Cardiac septum (tissue), 1 donor: ENCODE data around the gene POP4. TPM values are rescaled to one million over a fixed set of nuclear protein-coding genes. Genes with fewer than 3 reads are reported as not detected.
"Not testable (repeated sequence)": the region's sequence is repeated elsewhere in the genome, so short reads cannot be mapped to it uniquely, and the experiment has no call there.

Experiments used
- DNase-seq: peaks from one replicate; pipeline ENCODE4 v3.0.0-alpha.2; 2020; ENCODE audit warnings: low spot score
- intact Hi-C: fragments of 100-400 bp; cut with DNase I; formaldehyde crosslinking; loops from one replicate; pipeline ENCODE4 v1.14.0; 2022
- long read RNA-seq: library from polyadenylated mRNA; unstranded; transcript quantifications from one replicate; pipeline ENCODE4 v2.0.0, GENCODE V29; 2021
- total RNA-seq: library from RNA; stranded (reverse); fragmentation: NEBNext Ultra II Directional; extraction: Animal tissue kit (Norgen Biotek cat#: 25700); gene quantifications from one replicate; pipeline ENCODE4 v1.2.1, GENCODE V29; 2021
- donor health status: DM: no; HTN: no; CAD: no.

The POP4 gene
- 47.8 TPM for total RNA-seq
- long read RNA-seq, transcript POP4-202 (7 exons, 3,385 nt) = major isoform, 19 of 23 reads
- long read RNA-seq, partial matches to known transcripts = 2 of 23 reads
- long read RNA-seq, other reads (novel, unspliced or antisense) = 0 of 23 reads

DNA sequence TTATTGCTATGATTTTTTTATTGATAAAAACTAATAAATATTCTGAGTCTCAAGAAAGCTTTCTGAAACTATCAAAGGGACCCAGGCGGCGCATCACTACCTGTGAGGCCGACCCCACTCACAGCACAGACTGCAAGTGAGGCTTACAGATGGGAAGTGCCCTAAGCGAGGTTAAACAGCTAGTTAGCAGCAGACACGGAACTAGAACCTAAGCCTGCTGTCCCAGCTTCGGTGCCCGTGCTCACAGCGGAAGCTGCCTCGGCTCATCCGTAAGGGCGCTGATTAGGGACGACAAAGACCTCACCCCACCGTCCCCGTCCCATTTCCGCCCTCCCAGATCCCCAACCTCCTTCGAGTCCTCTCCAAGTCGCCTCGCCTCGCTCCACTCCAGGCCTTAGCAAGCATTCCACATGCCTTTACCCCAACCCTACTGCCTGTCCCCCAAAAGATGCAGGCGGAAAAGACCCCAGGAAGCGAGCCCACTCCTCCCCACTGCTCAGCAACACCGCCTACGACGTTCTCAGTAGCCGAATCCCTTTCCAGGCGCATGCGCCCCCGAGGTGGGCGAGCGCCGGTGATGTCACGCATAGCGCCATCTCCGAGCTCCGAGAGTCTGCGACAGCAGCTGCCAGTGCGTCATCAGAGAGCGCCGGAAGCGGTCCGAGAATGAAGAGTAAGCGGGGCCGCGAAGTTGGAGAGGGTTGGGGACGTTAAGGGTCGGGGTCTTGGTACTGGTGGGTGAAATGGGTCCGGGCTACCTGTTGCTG, at the start of gene POP4:
Gene POP4 (plus strand): TSS at position 631 of the 767 bp plus-strand sequence. CDS start 36 bp downstream, at position 667.
- intact Hi-C loops = loop anchor here (10.0 kb wide), 2 partner anchors 269 to 391 kb away; partner anchors contain the start of gene UQCRFS1
- DNase-seq = peak; percentile 97

DNA sequence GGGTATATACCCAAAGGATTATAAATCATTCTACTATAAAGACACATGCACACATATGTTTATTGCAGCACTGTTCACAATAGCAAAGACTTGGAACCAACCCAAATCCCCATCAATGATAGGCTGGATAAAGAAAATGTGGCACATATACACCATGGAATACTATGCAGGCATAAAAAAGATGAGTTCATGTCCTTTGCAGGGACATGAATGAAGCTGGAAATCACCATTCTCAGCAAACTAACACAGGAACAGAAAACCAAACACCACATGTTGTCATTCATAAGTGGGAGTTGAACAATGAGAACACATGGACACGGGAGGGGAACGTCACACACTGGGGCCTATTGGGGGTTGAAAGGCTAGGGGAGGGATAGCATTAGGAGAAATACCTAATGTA, 47.0 kb upstream of the POP4 start:
- intact Hi-C loops = not testable (repeated sequence)
- DNase-seq = peak; percentile 22

DNA sequence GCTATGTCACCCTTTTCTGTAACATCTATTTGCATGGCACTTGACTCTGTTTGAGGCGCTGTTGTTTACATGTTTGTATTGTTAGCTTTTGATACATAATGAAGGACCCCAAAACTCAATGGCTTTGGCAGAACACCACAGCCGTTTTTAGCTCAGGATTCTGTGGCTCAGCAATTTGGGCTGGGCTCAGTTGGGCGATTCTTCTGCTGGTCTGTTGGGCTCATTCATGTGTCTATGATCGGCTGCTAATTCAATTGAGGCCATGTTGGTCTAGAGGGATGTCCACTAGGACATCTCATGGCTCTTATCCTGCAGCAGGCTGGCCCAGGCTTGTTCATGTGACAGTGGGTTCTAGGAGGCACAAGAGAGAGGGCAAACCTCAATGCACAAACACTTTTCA, 46.3 kb upstream of the POP4 start:
- DNase-seq = peak; percentile 38
- intact Hi-C loops = no loop called here

GRCh38 chr19:29560313-29561075, 45.6 kb upstream of the POP4 start:
- peak; percentile 19 for DNase-seq

GRCh38 chr19:29561601-29562000, 44.5 kb upstream of the POP4 start:
- peak; percentile 58 for DNase-seq
- intact Hi-C loops = no loop called here

More at GRCh38 chr19:29560313-29561075, 45.6 kb upstream of the POP4 start:
- intact Hi-C loops = no loop called here

- DNase-seq = peak; percentile 36
- intact Hi-C loops = no loop called here
Measured at GRCh38 chr19:29562299-29563297, 43.5 kb upstream of the POP4 start.

DNA sequence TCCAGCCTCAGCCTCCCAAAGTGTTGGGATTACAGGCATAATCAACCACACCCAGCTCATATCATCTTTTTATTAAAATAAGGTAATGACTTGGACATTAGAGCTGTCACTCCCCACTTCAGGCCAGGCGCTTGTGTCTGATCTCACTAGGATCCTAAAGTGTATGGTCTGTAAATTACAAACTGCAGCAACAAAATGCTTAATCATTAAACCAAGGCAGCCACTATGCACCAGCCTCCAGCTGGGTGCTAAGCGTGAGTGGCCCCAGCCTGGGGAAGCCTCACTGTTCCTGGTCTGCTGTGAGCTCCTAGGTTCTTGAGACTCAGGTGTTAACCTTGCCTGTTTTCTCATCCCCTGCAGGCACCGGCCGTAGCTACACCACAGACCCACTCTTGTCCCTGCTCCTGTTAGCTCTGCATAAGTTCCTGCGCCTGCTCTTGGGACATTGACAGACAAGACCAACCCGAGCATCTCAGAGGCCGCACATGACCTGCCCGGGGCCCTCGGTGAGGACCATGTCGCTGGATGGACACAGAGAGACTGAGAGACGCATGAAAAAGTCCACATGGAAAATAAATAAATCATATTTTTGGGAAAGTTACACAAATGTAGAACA, 42.5 kb upstream of the POP4 start:
- intact Hi-C loops = no loop called here
- DNase-seq = no peak

DNA sequence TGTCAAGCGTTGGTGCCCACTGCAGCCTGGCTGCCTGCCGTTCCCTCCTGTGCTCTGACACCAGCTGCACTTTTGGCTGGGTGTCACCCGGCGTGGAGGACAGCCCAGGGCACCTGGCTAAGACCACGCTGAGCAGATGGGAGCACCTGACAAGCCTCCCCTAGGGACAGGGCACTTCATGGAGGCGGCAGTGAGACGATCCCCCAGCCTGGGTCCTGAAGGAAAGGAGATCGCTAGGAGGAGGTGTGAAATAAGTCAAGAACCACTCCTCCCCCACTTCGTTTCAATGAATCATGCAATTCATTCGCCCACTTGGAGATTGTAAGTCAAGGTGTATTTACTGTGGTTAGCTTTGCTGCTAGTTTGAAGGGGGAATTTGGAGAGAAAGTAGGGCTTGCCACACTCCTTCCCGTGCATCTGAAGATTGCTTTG, 41.5 kb upstream of the POP4 start:
- DNase-seq = no peak
- intact Hi-C loops = no loop called here

DNA sequence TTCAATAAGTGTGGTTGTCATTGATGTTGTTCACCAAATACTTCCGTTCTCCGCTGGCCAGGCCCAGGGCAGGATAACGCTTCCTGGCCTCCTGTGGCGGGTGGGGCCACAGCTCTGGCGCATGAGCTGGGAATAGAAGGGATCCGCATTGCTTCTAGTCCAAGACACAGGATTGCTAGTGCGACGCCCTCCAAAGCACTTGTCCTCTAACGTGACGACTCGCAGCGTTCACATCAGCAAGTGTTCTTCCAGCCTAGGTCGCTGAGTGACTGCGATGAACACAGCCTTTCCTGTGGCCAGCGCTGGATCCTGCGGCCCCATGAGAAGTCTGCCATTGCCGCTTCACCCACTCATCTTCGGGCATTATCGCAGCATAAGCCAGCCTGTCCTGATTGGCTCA, 40.9 kb upstream of the POP4 start:
- intact Hi-C loops = no loop called here
- no peak for DNase-seq

- intact Hi-C loops = no loop called here
- DNase-seq = no peak
Measured at GRCh38 chr19:29566496-29567054, 39.5 kb upstream of the POP4 start.

DNA sequence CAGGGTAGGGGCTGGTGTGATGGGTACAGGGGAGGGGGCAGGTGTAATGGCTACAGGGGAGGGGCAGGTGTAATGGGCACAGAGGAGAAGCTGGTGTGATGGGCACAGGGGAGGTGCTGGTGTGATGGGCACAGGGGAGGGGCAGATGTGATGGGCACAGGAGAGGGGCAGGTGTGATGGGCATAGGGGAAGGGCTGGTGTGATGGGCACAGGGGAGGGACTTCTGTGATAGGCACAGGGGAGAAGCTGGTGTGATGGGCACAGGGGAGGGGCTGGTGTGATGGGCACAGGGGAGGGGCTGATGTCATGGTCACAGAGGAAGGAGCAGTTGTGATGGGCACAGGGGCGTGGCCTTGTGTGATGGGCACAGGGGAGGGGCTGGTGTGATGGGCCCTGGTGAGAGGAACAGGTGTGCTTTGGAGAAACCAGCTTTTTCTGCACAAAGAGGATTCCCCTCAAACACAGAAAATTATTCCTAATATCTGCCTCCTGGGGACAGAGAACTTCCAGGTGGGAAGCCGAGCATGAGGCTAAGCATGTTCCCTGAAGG, 38.6 kb upstream of the POP4 start:
- no peak for DNase-seq
- intact Hi-C loops = no loop called here

GRCh38 chr19:29568036-29569025, 37.8 kb upstream of the POP4 start:
- intact Hi-C loops = no loop called here
- DNase-seq = peak; percentile 50

GRCh38 chr19:29569038-29569911, 36.8 kb upstream of the POP4 start:
- peak; percentile 51 for DNase-seq
- intact Hi-C loops = no loop called here

GRCh38 chr19:29571181-29571580, 34.9 kb upstream of the POP4 start:
- intact Hi-C loops = no loop called here
- no peak for DNase-seq

DNA sequence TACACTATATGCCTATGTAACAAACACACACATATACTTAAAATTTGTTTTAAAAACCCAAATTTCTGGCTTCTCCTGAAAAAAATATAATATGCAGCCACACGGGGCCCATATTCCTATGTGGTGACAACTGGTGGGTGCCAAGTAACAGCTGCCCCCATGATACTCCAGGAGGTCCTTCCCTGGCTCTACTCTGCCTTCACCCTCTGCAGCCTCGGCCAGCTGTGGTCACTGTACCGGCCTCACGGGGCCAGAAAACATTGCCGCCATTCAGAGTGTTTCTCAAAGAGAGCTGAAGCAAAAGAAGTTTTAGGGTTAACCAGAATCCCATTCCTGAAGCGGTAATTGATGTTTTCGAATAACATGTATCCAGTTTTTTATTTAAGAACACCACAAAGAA, 32.6 kb upstream of the POP4 start:
- DNase-seq = no peak
- intact Hi-C loops = no loop called here

DNA sequence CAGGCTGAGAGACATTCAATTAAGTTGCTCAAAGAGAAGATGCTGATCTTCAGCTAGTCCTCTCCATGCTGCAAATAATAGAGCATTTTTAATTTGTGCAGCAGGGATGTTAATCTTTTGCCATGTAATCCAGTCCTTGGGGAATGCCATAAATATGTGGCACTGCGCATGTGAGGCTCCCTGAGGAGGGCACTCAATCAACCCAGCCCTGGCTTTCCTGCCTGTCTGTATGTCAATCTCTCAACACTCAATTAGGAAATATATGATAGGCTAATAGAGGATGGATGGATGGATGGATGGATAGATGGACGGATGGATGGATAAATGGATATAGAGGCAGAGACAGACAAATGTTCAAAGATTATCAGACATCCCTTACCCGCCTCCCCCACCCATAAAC, 31.6 kb upstream of the POP4 start:
- DNase-seq = no peak
- intact Hi-C loops = no loop called here
